ENCODE measurements around the gene LAT.

- TF ChIP-seq ZBTB44 (CRISPR knock-in tag; IDR thresholded peaks at IDR 0.05): no peak
- TF ChIP-seq ZBTB26 (CRISPR knock-in tag; IDR thresholded peaks at IDR 0.05; ENCODE audit: borderline replicate concordance): no peak
- TF ChIP-seq MAFK (conservative IDR thresholded peaks at IDR 0.05 in 1 of 2, IDR thresholded peaks at IDR 0.05 in 1 of 2; ENCODE audit: low read length in 2 of 2): no peak
- no peak for TF ChIP-seq PHF21A (CRISPR knock-in tag; IDR thresholded peaks at IDR 0.05)
- TF ChIP-seq RBM39 (IDR thresholded peaks at IDR 0.05; ENCODE audit: low read depth, low read length, poor library complexity, severe bottlenecking): no peak
- TF ChIP-seq CEBPB (IDR thresholded peaks at IDR 0.05; ENCODE audit: borderline replicate concordance, low read depth, low read length): no peak
- no peak for TF ChIP-seq KLF9 (CRISPR knock-in tag; IDR thresholded peaks at IDR 0.05; ENCODE audit: low read depth)
- TF ChIP-seq ZNF547 (CRISPR knock-in tag; IDR thresholded peaks at IDR 0.05): no peak
- no peak for TF ChIP-seq MXI1 (IDR thresholded peaks at IDR 0.05; ENCODE audit: borderline replicate concordance, low read depth, low read length)
- no peak for TF ChIP-seq XRCC5 (optimal IDR thresholded peaks at IDR 0.05; ENCODE audit: low read length)
Observed at GRCh38 chr16:29000019-29000418, 15.2 kb downstream of the LAT start.

Measured in HepG2 (cell line).